Measurements from ENCODE around the gene LY6G6F. TPM values are rescaled to one million over a fixed set of nuclear protein-coding genes. Genes with fewer than 3 reads are reported as not detected.

Gene LY6G6F
- total RNA-seq, 1 experiment from 2014 or later = not detected

DNA sequence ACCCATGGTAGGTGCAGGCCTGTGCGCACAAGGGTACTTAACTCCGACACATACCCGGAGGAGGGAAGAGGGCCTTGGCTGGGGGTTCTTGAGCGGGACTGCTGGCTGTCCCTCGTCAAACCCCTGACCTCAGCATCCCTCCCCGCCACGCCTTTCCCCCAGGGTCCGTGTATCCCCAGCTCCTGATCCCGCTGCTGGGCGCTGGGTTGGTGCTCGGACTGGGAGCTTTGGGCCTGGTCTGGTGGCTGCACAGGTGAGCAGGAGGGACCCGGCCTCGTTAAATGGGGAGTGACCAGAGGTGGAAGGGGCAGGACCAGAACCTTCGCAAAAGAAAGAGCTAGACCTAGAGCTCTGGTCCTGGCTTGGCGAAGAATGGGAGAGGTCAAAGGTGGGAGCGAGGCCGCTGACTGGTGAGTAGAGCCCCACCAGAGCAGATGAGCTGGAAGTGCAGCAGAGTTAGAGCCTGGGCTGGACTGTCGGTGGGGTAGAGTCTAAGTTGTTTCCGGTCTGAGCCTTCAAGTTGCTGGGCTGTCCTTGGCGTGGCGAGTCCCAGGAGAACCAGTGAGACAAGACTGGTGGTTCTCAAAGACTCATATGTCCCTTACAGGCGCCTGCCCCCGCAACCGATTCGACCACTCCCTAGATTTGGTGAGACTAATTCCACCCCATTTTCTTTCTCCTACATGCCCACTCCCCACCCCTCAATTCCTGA lies 17.5 kb downstream of the LY6G6F start:
- DNase-seq (ENCODE audit: low read depth) = no peak

DNA sequence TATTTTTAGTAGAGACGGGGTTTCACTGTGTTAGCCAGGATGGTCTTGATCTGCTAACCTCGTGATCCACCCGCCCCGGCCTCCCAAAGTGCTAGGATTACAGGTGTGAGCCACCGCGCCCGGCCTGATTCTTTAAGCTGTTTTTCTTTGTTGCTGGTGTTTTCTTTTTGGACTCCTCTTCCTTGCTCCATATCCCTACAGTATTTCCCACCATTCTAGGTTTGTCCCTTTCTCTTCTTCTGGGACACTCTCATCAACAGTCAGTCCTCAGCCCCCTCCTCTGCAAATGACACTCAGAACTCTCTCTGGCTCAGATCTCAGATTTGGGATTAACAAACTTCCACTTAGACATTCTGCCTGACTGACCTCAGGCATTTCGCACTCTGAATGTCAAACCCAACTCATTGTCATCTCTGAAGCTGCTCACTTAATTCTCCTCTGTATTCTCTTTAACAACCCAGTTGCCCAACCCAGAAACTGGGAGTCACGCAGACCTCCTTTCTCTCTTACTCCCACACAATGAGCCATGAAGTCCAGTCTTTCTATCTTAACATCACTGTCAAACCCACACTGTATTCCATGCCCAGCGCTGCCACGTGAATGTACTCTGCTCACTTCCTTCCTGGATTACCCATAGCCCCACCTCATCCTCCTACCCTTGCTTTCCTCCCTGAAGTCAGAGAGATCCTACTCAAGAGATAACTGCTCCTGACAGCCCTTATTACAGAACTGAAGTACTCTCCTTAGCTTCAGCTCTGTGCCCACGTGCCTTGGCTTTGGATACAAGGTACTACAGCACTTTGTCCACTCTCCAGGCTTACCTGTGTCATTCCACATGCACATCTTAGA lies 19.1 kb downstream of the LY6G6F start:
- DNase-seq (ENCODE audit: low read depth) = no peak

GRCh38 chr6:31727034-31727716 lies 20.5 kb downstream of the LY6G6F start:
- no peak for DNase-seq (ENCODE audit: low read depth)

DNA sequence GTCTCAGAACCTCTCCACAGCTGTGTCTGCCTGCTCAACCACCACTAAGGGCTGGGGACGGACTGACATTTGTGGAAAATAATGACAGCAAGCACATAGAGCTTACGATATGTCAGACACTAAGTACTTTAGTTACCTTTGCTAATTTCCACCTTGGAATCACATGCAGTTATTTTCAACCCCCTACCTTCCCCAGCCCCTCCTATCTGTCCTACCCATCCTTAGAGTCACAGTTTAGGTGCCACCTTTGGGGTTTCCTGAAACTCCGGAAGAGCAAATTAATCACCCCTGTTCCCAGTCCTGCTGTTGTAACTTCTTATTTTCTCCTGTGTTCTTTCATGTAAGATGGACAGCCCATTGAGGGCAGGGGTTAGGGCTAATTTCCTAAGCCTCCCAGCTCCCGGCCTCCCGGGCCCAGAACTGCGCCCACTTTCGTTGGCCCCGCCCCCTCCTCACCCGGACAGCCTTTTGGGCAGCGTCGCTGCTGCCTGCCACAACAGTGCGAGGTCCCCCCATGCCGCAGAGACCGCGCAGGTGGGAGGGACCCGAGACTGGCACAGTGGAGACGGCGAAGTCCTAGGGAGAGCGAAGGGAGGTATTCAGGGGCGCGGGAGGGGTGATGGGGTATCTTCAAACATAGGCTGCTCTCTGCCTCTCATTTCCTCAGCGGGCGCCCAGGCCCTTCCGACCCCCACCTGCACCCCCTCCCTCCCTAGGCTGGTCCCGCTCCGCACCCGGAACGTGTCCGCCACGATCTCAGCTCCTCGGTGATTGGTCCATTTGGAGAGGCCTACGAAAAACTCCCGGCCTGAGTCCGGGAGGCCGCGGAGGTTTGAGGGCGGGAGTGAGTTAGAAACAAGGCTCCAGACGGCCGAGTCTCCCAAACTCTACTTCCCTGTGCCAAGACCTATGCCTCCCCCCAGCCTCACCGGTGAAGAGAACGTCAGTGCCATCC lies 21.3 kb downstream of the LY6G6F start:
- no peak for DNase-seq (ENCODE audit: low read depth)

DNA sequence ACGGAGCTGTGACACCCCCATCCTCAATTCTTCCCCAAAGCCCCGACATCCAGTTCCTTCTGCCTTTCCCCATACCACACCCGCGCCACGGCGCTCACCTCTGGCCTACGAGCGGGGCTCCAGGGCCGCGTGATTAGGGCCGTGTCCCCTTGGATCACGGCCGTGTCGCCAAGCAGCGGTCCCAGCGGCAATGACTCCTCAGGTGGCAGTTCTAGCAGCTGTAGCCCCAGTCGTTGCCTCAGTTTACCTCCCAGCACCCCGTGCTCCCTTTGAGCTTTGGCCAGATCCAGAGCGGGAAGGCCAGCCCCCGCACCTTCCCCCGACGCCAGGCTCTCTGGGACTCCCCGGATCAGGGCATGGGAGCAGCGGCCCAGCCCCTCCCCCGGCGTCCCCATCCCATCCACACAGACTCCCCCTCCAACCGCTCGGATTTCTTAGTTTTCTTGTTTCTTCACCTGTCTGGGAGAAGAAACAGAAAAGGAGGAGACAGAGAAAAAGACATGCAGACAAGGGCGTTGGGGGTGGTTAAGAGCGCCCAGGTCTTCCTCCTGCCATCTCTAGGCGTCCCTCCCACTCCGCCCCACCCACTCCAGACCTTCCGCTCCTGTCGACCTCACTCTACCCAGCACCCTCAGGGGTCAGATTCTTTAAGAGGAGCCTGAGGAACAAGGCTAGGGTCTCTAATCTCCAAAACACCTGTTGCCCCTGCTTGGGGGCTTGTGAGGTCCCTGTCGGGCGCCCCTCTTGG lies 22.3 kb downstream of the LY6G6F start, which contains the start of gene DDAH2:
TSS of gene DDAH2 (minus strand) at position 533 of the 748 bp plus-strand sequence. CDS start at position 395, 138 bp downstream.
- DNase-seq (ENCODE audit: low read depth) = no peak

- peak; percentile 92 for DNase-seq (ENCODE audit: low read depth)
These were observed 22.9 kb downstream of the LY6G6F start for GRCh38 chr6:31729515-31729978.

GRCh38 chr6:31729979-31730630 lies 23.4 kb downstream of the LY6G6F start:
- DNase-seq (ENCODE audit: low read depth) = peak; percentile 89

- DNase-seq (ENCODE audit: low read depth) = peak; percentile 35
These were observed 24.0 kb downstream of the LY6G6F start for GRCh38 chr6:31730631-31731086.

GRCh38 chr6:31732029-31732428 lies 25.4 kb downstream of the LY6G6F start:
- DNase-seq (ENCODE audit: low read depth) = no peak

GRCh38 chr6:31733734-31734133 lies 27.1 kb downstream of the LY6G6F start:
- no peak for DNase-seq (ENCODE audit: low read depth)

GRCh38 chr6:31734247-31734820 lies 27.7 kb downstream of the LY6G6F start:
- DNase-seq (ENCODE audit: low read depth) = no peak

DNA sequence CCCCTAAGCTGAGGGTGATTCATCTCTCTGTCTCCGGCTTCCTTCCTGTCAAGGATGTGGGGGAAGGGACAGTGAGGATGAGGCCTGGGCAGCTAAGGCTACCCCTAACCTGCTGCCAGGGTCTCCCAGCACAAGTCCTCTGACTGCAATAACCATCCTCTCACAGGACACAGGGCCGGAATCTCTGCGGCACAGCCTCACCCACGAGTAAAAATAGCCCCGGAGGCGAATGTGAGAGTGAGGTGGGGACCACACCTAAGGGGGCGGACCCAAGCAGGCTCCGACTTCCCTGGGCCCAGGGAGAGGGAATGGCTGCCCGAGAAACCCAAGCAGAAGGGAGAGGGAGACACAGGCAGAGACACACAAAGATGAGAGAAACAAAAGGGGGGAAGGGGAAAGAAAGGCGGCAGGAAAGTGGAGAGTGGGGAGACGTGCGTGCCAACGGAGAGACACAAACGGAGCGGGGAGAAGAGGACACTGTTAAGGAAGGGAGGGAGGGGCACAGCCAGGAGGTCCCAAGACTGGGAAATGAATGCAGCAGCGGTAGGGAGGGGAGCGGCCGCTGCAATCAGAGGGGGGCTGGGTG lies 28.2 kb downstream of the LY6G6F start:
- peak; percentile 93 for DNase-seq (ENCODE audit: low read depth)

DNA sequence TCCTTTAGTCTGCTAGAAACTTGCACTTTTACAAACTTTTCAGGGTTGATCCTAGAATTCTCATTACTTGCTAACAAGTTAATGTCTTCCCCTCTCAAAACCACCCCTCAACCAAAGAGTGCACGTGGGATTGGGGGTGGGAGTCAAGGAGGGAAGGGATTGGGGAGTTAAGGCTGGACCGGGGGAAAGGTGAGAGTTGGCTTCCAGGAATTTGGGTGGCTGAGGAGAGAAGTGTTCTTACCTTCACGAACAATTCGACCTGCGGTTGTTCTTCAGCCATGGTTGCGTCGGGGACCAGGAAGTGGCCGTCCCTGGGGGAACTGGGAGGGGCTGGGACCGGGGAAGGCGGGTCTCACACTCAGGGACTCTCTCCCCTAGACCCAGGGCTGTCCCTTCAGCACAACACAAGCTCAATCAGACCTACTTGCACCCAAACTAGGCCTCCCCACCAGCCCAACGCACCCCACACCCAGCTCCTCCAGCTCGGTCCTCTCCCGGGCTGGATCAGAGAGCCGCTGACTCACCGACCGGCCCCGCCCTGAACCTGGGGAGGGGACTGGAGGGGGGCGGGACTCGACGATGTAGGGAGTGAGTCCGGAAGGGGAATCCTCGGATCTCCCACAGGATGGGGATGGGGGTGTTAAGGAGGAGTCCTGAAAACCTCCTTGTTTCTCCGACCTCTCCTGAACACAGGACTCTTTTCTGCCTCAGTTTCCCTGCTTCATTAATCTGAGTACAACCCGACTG lies 29.5 kb downstream of the LY6G6F start, which contains the start of gene CLIC1:
TSS of gene CLIC1 (minus strand) at position 510 of the 747 bp plus-strand sequence. CDS start at position 280, 230 bp downstream.
- DNase-seq (ENCODE audit: low read depth) = peak; percentile 96

GRCh38 chr6:31736768-31737314 lies 30.2 kb downstream of the LY6G6F start:
- no peak for DNase-seq (ENCODE audit: low read depth)

GRCh38 chr6:31737315-31737990 lies 30.8 kb downstream of the LY6G6F start:
- peak; percentile 51 for DNase-seq (ENCODE audit: low read depth)

GRCh38 chr6:31737991-31738979 lies 31.6 kb downstream of the LY6G6F start:
- peak; percentile 97 for DNase-seq (ENCODE audit: low read depth)
